HG03558 (cell line): ENCODE data around the gene HCFC1R1.
A peak's percentile ranks its signal among the peaks of the same experiment; 100 is the strongest.
"Not testable (repeated sequence)": the region's sequence is repeated elsewhere in the genome, so short reads cannot be mapped to it uniquely, and the experiment has no call there.

Experiments used
- ATAC-seq: cut with Tn5 transposase; IDR thresholded peaks from one replicate; pipeline ENCODE4 v1.9.1; 2021; ENCODE audit warnings: moderate number of reproducible peaks; ENCODE audit not compliant: unreplicated experiment; ENCODE audit errors: extremely low read depth

Gene HCFC1R1

GRCh38 chr16:3023669-3024478 is at the start of gene HCFC1R1, which contains the start of gene THOC6:
TSS of gene HCFC1R1 (minus strand) at chr16:3023942. CDS start at chr16:3023941, 1 bp downstream.
TSS of gene THOC6 (plus strand) at chr16:3024035. CDS start at chr16:3024327, 292 bp downstream.
- ATAC-seq, result peak; percentile 47

- no peak for ATAC-seq
These were observed 49.7 kb upstream of the HCFC1R1 start for GRCh38 chr16:3073448-3073847.

DNA sequence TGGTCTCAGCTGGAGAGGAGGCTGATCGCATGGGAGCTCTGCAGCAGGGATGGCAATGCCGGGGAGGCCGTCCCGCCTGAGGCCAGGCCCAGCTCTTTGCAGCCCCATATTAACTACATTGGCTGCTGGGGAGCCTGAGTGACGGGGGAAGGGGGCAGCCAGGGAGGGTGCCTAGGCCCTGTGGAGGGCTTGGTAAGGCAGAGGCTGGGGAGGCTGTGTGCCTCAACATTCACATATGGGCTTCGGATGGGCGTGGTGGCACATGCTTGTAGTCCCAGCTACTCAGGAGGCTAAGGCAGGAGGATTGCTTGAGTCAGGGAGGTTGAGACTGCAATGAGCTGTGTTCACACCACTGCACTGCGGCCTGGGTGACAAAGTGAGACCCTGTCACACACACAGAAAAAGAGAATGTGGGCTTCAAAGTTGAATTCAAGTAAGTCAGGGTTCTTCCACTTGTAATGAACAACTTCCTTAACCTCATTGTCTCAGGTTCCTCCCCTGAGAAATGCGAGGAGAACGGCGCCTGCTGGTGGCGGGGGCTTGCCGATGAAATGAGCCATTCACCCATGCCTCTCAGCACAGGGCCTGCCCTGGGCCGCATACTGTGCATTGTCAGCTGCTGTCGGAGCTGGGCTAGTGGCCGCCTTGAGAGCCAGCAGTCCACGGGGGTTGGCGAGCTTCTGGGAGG is 49.0 kb upstream of the HCFC1R1 start:
- ATAC-seq, result not testable (repeated sequence)

- ATAC-seq, result not testable (repeated sequence)
These were observed 48.4 kb upstream of the HCFC1R1 start for GRCh38 chr16:3072148-3072547.

DNA sequence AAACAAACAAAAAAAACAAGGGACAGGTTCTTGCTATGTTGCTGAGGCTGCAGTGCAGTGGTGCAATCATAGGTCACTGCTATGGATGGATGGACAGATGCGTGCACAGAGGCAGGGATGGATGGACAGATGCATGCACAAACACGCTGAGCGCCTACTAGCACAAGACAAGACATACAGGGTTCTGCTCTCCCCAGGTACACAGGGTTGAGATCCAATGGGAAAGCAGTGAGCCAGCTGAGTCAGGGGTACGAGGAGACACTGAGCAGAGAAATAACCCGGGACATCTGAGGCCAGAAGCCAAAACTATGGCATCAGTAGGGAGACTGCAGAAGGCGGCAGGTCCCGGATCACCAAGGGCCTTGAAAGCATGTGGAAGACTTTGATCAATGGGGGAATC is 47.9 kb upstream of the HCFC1R1 start:
- ATAC-seq, result no peak

DNA sequence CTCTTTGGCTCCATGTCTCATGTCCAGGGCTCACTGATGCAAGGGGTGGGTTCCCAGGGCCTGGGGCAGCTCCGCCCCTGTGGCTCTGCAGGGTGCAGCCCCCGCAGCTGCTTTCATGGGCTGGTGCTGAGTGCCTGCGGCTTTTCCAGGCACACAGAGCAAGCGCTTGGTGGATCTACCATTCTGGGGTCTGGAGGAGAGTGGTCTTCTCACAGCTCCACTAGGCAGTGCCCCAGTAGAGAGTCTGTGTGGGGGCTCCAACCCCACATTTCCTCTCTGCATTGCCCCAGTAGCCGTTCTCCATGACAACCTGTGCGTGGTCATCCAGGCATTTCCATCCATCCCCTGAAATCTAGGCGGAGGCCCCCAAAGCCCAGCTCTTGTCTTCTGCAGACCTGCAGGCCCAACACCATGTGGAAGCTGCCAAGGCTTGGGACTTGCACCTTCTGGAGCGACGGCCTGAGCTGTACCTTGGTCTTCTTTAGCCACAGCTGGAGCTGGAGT is 46.9 kb upstream of the HCFC1R1 start:
- ATAC-seq, result no peak

DNA sequence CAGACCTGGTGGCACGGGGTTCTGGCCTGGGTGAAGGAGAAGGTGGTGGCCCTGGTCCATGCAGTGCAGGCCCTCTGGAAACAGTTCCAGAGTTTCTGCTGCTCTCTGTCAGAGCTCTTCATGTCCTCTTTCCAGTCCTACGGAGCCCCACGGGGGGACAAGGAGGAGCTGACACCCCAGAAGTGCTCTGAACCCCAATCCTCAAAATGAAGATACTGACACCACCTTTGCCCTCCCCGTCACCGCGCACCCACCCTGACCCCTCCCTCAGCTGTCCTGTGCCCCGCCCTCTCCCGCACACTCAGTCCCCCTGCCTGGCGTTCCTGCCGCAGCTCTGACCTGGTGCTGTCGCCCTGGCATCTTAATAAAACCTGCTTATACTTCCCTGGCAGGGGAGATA is 45.4 kb upstream of the HCFC1R1 start:
- not testable (repeated sequence) for ATAC-seq

GRCh38 chr16:3068487-3068886 is 44.7 kb upstream of the HCFC1R1 start:
- no peak for ATAC-seq

DNA sequence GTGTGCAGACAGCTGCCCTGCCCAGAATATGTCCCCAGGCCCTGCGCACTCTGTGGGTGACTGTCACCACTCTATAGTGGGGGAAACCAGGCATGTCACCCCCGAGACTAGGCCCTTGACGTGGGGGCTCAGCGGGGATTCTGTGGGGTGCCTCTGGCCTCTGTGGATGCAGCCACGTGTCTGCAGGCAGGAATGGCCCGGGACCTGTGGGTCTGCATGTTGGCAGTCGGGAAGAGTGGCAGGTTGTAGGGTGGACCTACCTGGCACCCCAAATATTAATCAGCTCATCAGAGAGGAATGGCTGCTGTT is 42.7 kb upstream of the HCFC1R1 start:
- ATAC-seq, result no peak

DNA sequence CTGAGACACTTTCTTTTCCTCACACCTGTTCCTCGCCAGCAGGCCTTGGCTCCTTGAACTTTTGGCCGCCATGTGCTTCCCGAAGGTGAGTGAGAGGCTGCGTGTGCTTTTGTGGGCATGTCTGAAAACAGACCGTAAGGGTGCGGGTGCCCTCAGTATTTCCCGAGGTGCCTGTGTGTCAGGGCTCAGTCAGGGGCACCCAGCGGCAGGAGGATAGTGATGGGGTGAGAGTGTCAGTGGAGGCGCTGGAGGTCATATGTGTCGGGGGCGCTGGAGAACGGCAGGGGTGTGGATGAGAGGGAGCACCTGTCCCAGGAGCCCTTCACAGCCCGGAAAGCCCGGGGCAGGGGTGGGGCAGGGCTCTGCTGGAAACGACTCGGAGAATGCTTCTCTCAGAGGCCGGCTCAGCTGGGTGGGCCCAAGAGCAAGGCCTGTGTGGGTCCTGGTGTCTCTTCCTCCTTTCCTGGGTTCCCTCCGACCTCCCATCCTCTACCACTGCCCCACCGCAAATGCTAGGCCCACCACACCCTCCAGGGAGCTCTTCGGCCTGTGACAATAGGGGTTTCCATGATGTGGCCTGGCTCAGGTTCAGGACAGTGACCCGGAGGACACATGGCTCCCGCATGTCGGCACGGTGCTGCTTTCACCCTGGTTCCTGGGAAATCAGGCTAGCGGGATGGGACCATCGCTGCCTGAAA is 42.1 kb upstream of the HCFC1R1 start:
- ATAC-seq, result no peak

DNA sequence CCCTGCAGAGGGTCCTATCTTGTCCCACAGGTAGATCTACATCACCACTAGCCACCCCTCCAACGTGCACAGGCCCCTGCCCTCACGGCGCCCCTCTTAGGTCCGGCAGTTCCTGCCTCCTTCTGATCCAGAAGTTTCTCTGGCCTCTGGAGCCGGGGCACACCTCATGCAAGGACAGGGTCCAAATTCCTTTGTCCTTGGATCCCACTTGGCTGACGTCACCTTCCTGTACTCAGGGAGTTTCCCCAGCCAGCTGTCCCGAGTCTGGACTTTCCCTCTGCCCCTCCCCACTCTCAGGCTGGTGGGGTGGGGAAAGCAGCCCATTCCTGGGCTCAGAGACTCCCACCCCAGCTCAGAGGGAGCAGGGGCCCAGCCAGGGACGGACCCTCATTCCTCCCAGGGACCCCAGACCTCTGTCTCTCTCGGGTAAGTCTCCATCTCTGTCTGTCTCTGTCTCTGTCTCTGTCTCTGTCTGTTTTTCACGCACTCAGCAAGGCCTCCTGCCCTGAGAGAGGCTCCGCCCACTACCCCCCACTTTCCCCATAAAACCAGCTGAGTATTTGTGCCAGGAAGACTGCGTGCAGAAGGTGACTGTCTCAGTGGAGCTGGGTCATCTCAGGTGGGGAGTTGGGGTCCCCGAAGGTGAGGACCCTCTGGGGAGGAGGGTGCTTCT is 41.5 kb upstream of the HCFC1R1 start, which contains the start of gene IL32:
TSS of gene IL32 (plus strand) at position 572 of the 673 bp plus-strand sequence. CDS start 172 bp downstream, outside the sequence.
- ATAC-seq, result no peak

DNA sequence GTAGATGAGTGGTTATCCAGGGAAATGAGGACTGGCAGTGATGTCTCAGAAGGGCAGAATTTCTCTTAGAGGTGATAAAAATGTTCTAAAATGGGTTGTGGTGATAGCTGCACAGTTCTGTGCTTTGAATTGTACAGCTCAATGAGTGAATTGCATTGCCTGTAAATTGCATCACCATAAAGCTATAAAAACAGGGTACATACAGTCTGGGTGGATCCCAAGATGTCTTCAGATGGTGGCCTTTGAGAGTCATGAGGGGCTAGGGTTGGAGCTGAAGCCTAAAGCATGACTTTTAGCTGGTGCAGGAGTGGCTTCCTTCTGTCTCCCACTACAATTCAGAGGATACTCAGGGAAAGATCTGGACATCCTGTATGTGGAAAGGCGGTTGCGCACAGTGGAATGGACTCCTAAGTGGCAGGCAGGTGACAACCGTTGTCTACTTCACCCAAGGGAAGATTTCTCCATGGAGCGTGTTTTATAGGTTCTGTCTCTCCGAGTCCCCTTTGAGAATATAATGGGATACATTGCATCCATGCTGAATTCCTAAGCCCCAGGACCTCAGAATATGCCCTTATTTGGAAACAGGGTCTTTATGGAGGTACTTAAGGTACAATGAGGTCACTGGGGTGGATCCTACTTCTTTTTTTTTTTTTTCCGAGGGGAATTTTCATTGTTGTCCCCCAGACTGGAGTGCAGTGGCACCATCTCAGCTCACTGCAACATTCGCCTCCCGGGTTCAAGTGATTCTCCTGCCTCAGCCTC is 40.1 kb upstream of the HCFC1R1 start:
- no peak for ATAC-seq

DNA sequence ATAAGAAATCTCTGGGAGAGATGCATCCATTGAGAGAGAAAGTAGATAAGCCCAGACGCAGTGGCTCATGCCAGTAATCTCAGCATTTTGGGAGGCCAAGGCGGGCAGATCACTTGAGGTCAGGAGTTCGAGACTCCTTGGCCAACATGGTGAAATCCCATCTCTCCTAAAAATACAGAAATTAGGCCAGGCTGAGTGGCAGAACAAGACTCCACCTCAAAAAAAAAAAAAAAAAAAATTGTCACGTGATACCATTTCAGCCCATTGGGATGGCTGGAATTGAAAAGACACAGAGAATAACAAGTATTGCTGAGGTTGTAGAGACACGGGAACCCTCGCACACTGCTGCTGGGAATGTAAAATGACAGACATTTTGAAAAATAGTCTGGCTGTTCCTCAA is 38.8 kb upstream of the HCFC1R1 start:
- no peak for ATAC-seq

- no peak for ATAC-seq
These were observed 36.8 kb upstream of the HCFC1R1 start for GRCh38 chr16:3060339-3061127.

GRCh38 chr16:3059723-3060242 is 36.0 kb upstream of the HCFC1R1 start:
- ATAC-seq, result no peak

GRCh38 chr16:3059041-3059722 is 35.4 kb upstream of the HCFC1R1 start:
- no peak for ATAC-seq

- no peak for ATAC-seq
These were observed 34.6 kb upstream of the HCFC1R1 start for GRCh38 chr16:3058139-3059030.
